Keratinocyte (primary cell): Measurements from ENCODE around the gene ATXN7L1.

Source experiments
- CTCF ChIP-seq, 3 experiments: IDR thresholded peaks in 1 of 3; conservative IDR thresholded peaks in 1 of 3; optimal IDR thresholded peaks in 1 of 3; 2 replicates in 2 of 3; 3 replicates in 1 of 3; pipeline versions ENCODE3 to v1.5.1; 2011; ENCODE audit warnings: low read length in 3 of 3, mild to moderate bottlenecking in 3 of 3, moderate library complexity in 2 of 3, control low read depth in 1 of 3, inconsistent platforms in 1 of 3; ENCODE audit not compliant: insufficient read depth in 2 of 3; ENCODE audit errors: extremely low read depth in 1 of 3
- EZH2 ChIP-seq: IDR thresholded peaks from one replicate; pipeline ENCODE4 v1.6.1; 2012; ENCODE audit warnings: inconsistent platforms, mild to moderate bottlenecking, low read length, moderate library complexity

DNA sequence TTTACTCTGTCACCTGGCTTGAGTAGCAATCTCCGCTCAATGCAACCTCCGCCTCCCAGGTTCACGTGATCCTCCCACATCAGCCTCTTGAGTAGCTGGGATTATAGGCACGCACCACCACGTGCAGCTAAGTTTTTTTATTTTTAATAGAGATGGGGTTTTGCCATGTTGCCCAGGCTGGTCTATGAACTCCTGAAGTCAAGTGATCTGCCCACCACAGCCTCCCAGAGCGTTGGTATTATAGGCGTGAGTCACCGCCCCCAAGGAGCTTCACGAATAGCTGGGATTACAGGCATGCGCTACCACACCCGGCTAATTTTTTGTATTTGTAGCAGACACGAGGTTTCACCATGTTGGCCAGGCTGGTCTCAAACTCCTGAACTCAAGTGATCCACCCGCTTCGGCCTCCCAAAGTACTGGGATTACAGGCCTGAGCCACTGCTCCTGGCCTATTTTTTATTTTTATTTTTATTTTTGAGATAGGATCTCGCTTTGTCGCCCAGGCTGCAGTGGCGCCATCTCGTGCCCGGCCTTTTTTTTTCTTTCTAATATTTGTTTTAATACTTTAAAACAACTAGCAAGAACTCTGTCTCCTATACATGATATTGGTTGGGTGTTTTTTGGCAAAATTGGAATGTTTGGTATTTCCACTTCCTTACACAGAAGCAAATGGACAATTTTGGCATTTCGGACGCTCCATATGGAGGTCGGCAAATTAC lies 296.2 kb downstream of the ATXN7L1 start:
- TF ChIP-seq CTCF (optimal IDR thresholded peaks at IDR 0.05 in 1 of 3, IDR thresholded peaks at IDR 0.05 in 1 of 3, conservative IDR thresholded peaks at IDR 0.05 in 1 of 3; ENCODE audit: extremely low read depth in 1 of 3, insufficient read depth in 2 of 3, low read length in 3 of 3): no peak
- TF ChIP-seq EZH2: no peak
